ENCODE data around the gene PLCL2. TPM values are rescaled to one million over a fixed set of nuclear protein-coding genes. Genes with fewer than 3 reads are reported as not detected.

PLCL2 gene
- total and polyA plus RNA-seq, 7 donors, result 4.2 to 32.7 (median 21.9) TPM

GRCh38 chr3:16842272-16843270 lies 42.2 kb upstream of the PLCL2 start:
- intact Hi-C loops (cut with DNase I), result loop anchor here in 1 of 2 donors (10.0 kb wide), 1 partner anchor 238 kb away; the partner anchor contains the start of gene DAZL

DNA sequence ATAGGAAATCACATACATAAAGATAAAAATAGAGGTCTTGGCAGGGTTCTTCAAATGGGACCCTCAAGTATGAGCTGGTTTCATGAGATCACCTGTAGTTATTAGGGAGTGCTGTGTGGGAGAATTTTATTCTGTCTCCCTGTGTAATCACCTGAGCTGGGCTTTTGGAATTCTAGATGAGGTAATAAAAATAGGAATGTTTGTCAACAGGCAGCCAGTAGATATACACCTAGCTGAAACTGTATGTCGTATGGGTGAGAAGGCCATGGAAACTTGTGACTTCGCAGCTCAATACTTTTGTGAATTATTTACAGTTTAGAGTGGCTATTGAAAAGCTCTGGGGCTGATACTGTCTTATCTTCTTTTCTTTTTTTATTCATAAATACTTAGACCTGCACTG lies 40.5 kb upstream of the PLCL2 start:
- 69 to 91% (median 70%) methylated on average over 2 of the region's 2 CpGs for WGBS, 3 donors
- TF ChIP-seq, protein P1, sequence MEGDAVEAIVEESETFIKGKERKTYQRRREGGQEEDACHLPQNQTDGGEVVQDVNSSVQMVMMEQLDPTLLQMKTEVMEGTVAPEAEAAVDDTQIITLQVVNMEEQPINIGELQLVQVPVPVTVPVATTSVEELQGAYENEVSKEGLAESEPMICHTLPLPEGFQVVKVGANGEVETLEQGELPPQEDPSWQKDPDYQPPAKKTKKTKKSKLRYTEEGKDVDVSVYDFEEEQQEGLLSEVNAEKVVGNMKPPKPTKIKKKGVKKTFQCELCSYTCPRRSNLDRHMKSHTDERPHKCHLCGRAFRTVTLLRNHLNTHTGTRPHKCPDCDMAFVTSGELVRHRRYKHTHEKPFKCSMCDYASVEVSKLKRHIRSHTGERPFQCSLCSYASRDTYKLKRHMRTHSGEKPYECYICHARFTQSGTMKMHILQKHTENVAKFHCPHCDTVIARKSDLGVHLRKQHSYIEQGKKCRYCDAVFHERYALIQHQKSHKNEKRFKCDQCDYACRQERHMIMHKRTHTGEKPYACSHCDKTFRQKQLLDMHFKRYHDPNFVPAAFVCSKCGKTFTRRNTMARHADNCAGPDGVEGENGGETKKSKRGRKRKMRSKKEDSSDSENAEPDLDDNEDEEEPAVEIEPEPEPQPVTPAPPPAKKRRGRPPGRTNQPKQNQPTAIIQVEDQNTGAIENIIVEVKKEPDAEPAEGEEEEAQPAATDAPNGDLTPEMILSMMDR (IDR thresholded peaks at IDR 0.05), result no peak
- no peak overlapping the region for H3K4me3 ChIP-seq
- no peak for DNase-seq
- intact Hi-C loops (cut with DNase I), result loop anchor here in 1 of 2 donors (2.0 to 10.0 kb wide), 2 partner anchors 35 to 239 kb away; partner anchors contain the start of gene DAZL
- H3K9me3 ChIP-seq, result no peaks in the 10 kb centered on the region
- H3K4me1 ChIP-seq, result peaks cover 64% of the 10 kb centered on the region
- peaks cover 0 to 2% of the 10 kb centered on the region in 2 donors for H3K36me3 ChIP-seq (ENCODE audit: insufficient read depth in 1 of 2, low read depth in 1 of 2)
- ATAC-seq, result no peak
- H3K27ac ChIP-seq, result peak overlapping the region; percentile 5
- no peaks in the 10 kb centered on the region for H3K27me3 ChIP-seq (ENCODE audit: insufficient read depth in 3 of 3, low read length in 2 of 3)

More at GRCh38 chr3:16842272-16843270, 42.2 kb upstream of the PLCL2 start:
- peak in 2 of 4 donors; percentile 4 to 8 for ATAC-seq
- Histone ChIP-seq H3K9me3 (no peaks in the 10 kb centered on the region), H3K27me3 (ENCODE audit: insufficient read depth in 3 of 3, low read length in 2 of 3) (no peaks in the 10 kb centered on the region), H3K27ac (peak overlapping the region; percentile 87), H3K36me3 (ENCODE audit: insufficient read depth in 1 of 2, low read depth in 1 of 2) (peaks cover 0 to 2% of the 10 kb centered on the region in 2 donors), H3K4me3 (peak overlapping the region; percentile 55), H3K4me1 (peaks cover 58% of the 10 kb centered on the region)
- TF ChIP-seq, protein P1 (IDR thresholded peaks at IDR 0.05), result no peak
- peak; percentile 29 to 62 for DNase-seq
- WGBS, 3 donors, result 42 to 61% (median 44%) methylated on average over 16 of the region's 16 CpGs

DNA sequence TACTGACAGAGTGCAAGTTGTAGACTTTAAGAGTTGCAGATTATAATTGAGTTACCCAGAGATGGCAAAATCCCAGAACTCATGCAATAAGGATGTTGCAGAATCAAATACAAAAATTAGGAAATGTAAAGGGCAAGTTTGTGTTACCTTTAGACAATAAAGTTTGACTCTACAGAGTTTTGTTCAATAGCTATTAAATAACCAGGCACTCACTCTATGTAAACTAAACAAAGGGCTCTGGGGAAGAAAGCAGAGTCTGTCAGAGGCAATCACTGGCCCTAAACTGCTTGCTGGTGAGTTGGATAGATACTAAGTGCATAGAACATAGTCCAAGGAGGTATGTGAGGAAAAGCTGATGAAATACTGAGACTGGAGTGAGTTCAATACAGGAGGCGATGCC lies 40.0 kb upstream of the PLCL2 start:
- TF ChIP-seq, protein P1 (IDR thresholded peaks at IDR 0.05), result no peak
- H3K27me3 ChIP-seq (ENCODE audit: insufficient read depth in 3 of 3, low read length in 2 of 3), result no peaks in the 10 kb centered on the region
- H3K4me1 ChIP-seq, result peaks cover 68% of the 10 kb centered on the region
- no peak overlapping the region for H3K4me3 ChIP-seq
- peak overlapping the region; percentile 5 for H3K27ac ChIP-seq
- WGBS, 3 donors, result 78 to 100% (median 91%) methylated on average over 1 of the region's 1 CpG
- H3K36me3 ChIP-seq (ENCODE audit: insufficient read depth in 1 of 2, low read depth in 1 of 2), result peaks cover 0 to 2% of the 10 kb centered on the region in 2 donors
- no peaks in the 10 kb centered on the region for H3K9me3 ChIP-seq
- intact Hi-C loops (cut with DNase I), result loop anchor here in 1 of 2 donors (2.0 to 10.0 kb wide), 2 partner anchors 34 to 240 kb away; partner anchors contain the start of gene DAZL
- DNase-seq (no peak), ATAC-seq (no peak)

DNA sequence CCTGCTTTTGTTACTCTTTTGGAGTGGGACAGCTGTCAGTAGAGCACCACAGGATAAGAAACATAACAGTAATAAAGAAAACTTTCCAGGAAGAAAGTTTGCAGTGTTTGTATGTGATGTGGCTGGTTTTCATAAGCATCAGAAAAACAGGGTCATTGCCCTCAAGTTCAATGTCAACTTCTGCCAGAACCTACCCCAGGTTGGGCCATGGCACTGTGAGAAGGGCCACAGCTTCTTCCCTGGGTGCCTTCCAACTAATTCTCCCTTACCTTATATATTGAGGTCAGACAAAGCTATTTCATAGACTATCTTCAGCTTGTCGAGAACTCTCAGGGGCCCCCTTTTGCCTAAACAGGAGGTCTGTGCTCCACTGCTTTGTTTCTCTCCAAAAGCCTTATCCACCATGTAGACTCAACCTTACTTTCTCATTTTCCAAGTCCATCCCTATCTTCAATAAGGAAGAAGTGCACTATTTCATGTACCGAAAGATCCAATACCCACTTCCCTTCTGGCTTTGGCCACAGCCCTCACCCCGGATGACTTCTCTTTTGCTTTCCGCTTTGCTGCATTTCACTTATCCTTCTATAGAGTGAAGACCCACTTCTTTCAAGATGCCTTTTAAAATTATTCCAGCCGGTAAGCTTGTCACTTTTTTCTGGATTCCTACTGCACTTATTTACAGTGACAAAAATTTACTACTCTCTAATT lies 38.2 kb upstream of the PLCL2 start:
- Histone ChIP-seq H3K4me3 (no peak overlapping the region), H3K9me3 (no peaks in the 10 kb centered on the region), H3K36me3 (ENCODE audit: insufficient read depth in 1 of 2, low read depth in 1 of 2) (peaks cover 0 to 2% of the 10 kb centered on the region in 2 donors), H3K27ac (peak overlapping the region; percentile 51), H3K4me1 (peaks cover 66% of the 10 kb centered on the region), H3K27me3 (ENCODE audit: insufficient read depth in 3 of 3, low read length in 2 of 3) (no peaks in the 10 kb centered on the region)
- TF ChIP-seq, protein P1 (IDR thresholded peaks at IDR 0.05), result no peak
- intact Hi-C loops (cut with DNase I), result loop anchor here in 1 of 2 donors (10.0 kb wide), 1 partner anchor 242 kb away; the partner anchor contains the start of gene DAZL
- 77 to 83% (median 78%) methylated on average over 5 of the region's 5 CpGs for WGBS, 3 donors
- DNase-seq (no peak), ATAC-seq (no peak)
